GM19023 (cell line): Measurements from ENCODE around the gene VTI1A.

ENCODE experiments used
- ATAC-seq: cut with Tn5 transposase; IDR thresholded peaks from one replicate; pipeline ENCODE4 v1.9.1; 2021; ENCODE audit warnings: mild to moderate bottlenecking, moderate library complexity; ENCODE audit not compliant: unreplicated experiment

Gene VTI1A

GRCh38 chr10:112631501-112632400 is 184.7 kb downstream of the VTI1A start:
- no peak for ATAC-seq

- no peak for ATAC-seq
These were observed 187.2 kb downstream of the VTI1A start for GRCh38 chr10:112634096-112634830.

- ATAC-seq: no peak
These were observed 190.9 kb downstream of the VTI1A start for GRCh38 chr10:112637901-112638300.

GRCh38 chr10:112639298-112639697 is 192.3 kb downstream of the VTI1A start:
- ATAC-seq: no peak

GRCh38 chr10:112640638-112641037 is 193.6 kb downstream of the VTI1A start:
- ATAC-seq: no peak

- no peak for ATAC-seq
These were observed 196.7 kb downstream of the VTI1A start for GRCh38 chr10:112643600-112644264.

- ATAC-seq: no peak
These were observed 197.2 kb downstream of the VTI1A start for GRCh38 chr10:112644265-112644645.

- ATAC-seq: no peak
These were observed 202.2 kb downstream of the VTI1A start for GRCh38 chr10:112649006-112649821.

GRCh38 chr10:112649822-112650152 is 202.8 kb downstream of the VTI1A start:
- no peak for ATAC-seq

- ATAC-seq: no peak
These were observed 203.6 kb downstream of the VTI1A start for GRCh38 chr10:112650588-112651030.

- no peak for ATAC-seq
These were observed 206.2 kb downstream of the VTI1A start for GRCh38 chr10:112653215-112653614.

GRCh38 chr10:112653851-112654250 is 206.8 kb downstream of the VTI1A start:
- no peak for ATAC-seq

- no peak for ATAC-seq
These were observed 207.8 kb downstream of the VTI1A start for GRCh38 chr10:112654794-112655193.

- no peak for ATAC-seq
These were observed 208.7 kb downstream of the VTI1A start for GRCh38 chr10:112655722-112656121.

GRCh38 chr10:112658465-112658864 is 211.4 kb downstream of the VTI1A start:
- ATAC-seq: no peak

- no peak for ATAC-seq
These were observed 212.1 kb downstream of the VTI1A start for GRCh38 chr10:112658900-112659638.

GRCh38 chr10:112663234-112664125 is 216.5 kb downstream of the VTI1A start:
- no peak for ATAC-seq

GRCh38 chr10:112666094-112666493 is 219.1 kb downstream of the VTI1A start:
- no peak for ATAC-seq

GRCh38 chr10:112669989-112670388 is 223.0 kb downstream of the VTI1A start:
- no peak for ATAC-seq
